Stimulated activated CD4-positive, alpha-beta T cell treated with anti-CD3 and anti-CD28 coated beads, Interleukin-1b, Interleukin-23, amount 100 ng/mL, for 24 hours (primary cell): ENCODE results near the gene ZNF385B.
"Not testable (repeated sequence)": the region's sequence is repeated elsewhere in the genome, so short reads cannot be mapped to it uniquely, and the experiment has no call there.

Experiments
- DNase-seq, 4 experiments: peaks; one replicate each; pipeline ENCODE4 v3.0.0-alpha.2; 2020; ENCODE audit warnings: low read depth in 4 of 4, low spot score in 1 of 4

Gene ZNF385B

DNA sequence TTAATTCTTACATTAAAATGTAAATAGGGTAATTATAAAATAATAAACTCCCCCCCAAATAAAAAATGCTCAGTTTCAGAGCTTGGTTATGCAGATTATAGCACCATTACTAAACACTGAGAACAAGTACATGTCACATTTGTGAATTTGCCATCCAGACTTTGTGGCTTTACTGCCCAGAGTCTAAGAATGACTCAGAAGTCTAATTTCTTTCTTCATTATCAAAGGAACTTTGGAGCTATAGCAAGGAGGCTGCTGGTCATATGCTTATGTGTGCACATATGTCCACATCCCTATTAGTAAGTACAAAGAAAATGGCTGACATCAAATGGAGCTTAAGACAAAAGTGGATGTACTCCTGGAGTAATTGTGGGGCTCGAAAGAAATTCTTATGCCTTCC, 348.2 kb downstream of the ZNF385B start:
- DNase-seq, result no peak

DNA sequence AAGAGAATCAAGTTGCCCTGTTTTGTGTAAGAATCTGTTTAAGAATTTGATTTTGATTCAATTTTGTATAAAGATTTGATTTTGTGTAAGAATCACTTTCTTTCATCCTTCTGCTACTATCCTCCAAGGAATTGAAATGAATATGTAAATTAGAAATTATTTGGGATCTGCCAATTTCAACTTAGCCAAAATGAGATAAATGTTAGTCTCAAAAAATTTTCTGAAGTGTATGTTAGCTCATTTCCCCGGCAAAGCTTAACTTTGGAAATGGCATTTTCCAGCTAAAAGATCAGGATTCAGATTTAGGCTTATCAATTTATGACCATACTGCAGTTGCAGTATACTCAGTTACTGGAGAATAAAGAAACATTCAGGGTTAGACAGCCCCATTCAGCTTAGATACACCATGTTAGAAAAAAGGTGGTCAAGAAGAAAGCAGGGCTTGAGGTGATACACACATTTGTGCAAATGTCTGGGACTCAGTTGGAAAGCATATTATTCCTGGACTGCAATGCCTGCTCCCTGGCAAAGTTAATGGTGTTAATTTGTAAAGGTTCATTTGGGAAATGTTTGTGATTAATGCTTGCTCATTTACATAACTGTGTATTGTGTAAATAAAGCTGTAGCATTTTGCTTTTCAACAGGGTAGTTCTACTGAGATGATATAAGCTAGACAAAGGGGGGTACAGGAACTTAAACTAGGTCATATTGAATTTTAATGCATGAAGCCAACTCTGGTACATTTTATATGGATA, 349.0 kb downstream of the ZNF385B start:
- no peak for DNase-seq

DNA sequence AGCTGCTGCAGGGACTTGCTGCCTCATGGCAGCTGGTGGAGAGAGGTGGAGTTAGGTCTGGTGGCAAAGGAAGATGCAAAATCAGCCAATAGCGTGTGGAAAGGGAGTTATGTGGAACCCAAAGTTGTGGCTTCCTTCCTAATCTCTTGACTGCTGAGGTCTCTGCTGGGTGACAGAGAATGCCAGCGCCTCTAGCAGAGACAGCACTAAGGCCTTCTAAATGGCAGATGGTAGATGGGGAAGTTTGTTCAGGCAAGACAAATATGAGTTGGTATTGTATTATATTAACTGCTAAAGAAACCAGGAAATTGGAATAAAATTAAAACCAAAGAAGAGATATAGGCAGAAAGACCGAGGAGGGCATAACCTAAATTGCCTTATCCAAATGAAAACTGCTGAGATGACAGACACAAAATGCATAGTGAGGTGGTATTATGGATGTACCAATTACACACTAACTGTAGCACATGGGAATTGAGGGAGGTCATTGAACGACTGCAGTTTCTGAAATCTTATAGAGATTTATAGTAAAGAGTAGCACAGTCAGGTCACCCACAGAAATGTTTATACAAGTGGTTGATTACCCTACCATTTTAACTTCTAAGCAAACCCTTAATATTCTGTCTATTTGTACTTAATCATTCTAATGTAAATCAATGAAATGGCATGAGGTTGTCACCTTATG, 350.2 kb downstream of the ZNF385B start:
- DNase-seq, result no peak

DNA sequence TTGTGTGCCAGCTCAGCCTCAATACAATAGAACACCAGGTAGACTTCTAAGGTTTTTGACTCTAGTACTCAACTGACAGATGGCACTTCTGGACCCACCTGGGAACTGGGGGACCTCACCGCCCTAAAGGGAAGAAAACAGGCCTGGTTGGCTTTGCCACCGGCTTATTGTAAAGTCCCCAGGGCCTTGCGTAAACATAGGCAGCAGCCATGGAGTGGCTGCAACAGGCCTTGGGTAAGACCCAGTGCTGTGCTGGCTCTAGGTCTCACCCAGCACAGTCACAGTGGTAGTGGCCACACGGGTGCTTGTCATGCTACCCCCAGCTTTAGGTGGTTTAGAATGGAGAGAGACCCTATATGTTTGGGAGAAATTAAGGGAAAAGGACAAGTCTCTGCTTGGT, 366.1 kb downstream of the ZNF385B start:
- no peak for DNase-seq

DNA sequence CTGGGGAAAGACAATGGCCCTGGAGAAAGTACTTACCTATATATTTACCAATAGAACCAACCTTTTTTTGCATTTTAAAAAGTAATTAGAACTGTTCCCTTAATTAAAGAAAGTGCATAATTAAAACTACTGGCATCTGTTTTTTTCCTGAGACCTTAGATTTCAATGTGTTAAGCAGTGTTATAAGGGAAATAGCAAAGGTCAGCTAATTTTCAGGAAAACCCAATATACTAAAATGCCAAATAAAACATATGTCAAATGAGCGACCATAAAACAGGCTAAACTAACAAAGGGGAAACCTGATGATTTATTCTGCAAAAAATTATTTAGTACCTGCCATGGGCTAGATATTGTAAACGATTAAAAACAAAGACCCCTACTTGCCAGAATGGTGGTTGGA, 372.8 kb downstream of the ZNF385B start:
- DNase-seq, result no peak

DNA sequence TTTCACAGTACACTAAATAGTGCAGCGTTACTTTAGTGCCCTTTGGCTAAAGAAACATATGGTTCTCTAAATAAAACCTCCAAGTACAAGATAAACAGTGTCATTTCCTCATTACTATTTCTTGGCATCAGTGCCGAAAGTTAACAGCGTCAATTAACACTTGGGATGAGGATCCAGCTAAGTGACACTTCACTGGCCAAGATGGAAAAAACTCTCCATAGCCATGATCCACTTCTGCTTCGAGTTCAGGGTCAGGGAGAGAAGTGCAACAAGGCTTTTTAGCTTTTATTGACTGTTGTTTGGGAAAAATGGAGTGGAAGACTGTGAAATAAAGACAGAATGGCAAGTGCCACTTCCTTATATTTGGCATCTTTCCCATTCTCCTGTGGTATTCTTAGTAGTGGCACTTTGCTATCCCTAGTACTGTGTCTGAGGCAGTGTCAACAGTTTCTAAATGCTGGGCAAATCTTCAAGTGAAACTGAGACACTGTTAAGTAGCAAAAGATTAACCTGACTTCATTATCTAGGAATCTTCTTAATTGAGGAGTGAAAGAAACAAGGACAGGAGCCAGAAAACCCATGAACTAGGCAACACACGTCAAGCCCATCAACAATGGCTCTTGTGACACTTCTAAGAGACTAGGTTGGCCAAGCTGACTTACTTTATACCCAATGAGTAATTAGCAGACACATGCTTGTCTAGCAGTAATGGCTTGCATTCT, 374.2 kb downstream of the ZNF385B start:
- no peak for DNase-seq

DNA sequence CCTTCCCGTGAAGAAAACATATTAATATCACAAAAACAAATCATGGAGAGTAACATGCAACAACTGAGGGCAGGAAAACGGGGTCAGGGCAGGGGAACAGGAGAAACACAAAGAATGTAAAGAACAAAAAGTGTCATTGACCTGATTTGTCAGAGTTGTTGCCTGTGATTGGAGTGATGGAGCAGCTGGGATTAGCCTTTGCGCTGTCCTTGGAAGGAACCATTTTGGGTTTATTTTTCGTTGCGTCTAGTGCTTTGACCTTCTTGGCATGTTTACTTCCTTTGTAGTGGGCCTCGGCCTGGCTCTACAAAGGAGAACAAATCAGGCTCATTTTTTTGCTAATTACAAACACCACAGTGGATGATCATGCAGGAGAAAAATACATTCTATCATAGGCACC, 378.3 kb downstream of the ZNF385B start:
- no peak for DNase-seq

DNA sequence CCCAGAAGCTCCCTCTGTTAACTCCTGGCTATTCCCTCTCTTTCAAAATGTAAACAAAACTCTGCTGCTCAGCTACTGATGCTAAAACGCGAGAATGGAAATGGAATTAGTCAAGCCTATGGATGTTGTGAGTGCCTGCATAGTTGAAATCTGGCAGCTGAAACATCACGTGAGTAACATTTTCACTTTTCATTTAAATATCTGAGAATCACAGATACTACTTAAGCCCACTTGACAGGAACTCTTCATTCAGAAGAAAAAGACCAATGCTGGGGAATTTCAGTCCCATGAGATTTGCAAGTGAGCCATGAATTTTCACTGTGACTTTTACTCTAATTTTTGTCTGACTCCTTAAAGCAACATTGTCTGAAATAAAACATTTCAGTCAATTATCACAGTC, 381.5 kb downstream of the ZNF385B start:
- DNase-seq, result no peak

DNA sequence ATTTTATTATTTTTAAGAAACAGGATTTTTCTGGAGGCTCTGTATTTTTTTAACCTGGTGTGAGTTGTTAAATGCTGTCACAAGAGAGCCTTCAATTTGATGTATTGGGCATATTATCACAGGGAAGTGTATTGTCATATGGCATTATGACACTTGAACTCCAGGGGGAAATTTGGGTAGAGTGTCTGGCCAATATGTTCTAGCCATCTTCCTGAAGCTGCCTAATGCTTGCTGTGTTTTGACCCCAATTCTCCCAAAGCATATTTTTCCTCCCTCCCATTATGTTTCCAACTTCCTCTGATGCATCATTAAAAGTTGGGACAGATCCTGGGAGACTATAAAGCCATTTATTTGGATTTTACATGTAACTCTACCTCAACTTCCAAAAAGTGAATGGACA, 382.6 kb downstream of the ZNF385B start:
- no peak for DNase-seq

DNA sequence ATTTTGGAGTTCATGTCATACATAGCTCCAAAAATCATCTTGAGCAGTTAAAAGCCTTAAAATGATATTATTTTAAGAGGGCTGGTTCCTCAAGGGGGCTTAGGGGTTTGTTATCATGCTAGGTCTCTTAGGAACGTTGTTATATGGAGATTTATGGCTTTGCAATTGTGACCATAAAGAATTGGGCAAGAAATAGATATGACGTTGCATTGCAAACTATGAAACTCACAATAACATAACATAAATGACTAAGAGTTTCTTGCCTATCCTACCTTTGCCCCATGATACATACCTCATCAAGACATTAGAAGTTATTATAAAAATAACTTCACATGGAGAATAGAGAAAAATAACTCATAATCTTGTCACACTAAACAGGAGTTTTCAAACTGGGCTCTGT, 390.4 kb downstream of the ZNF385B start:
- no peak for DNase-seq

DNA sequence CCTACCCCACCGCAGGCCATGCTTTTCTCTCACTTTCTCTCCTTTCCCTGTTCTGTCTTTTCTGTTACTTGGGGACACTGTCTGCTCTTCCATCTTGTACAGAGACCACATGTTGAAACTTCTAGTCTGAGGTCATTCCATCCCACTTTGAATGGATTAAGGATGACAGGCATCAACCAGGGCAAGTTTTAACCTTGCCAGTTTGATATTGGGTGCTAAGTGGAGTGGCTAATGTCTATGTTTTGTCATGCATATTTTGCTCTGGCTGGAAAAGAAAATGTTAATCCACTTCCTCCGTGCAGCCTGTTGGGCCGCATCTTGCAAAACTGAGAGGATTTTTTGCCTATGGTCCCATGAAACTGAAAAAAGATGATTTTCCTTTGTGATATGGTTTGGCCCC, 391.3 kb downstream of the ZNF385B start:
- DNase-seq, result no peak

DNA sequence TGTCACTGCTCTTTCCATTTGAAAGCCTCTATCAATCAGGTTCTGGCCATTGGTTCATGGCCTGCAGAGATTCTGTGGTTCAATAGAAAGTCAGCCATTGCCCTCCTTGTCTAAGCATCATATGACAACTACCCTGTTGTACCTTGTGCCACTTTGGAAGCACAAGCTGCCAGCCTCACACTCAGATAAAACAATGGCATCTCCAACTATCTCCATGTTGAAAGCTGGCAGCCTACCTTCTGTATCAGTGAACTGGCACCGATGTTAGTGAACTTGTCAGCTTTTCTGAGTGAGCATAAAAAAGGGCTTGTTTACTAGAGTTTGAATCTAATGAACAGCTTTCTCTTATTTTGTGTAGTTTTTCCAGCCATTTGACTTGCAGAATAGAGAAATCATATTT, 393.5 kb downstream of the ZNF385B start:
- DNase-seq, result no peak

DNA sequence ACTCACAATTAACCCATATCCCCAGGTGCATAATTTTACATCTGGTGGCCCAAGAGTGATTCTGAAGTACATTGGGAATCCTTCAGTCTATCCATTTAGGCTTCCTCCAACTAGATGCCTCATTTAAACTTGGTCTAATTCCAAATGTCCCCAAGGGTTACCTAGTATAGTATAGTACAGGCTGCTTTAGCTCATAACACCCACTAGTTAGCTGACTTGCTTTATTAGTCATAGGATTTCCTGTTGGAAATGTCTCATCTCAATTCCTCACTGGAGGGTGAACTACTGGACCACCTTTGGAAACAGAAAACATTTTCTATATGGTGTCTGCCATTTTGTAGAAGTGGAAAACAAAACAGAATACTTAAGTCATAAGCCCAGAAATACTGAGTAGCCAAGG, 394.3 kb downstream of the ZNF385B start:
- no peak for DNase-seq

DNA sequence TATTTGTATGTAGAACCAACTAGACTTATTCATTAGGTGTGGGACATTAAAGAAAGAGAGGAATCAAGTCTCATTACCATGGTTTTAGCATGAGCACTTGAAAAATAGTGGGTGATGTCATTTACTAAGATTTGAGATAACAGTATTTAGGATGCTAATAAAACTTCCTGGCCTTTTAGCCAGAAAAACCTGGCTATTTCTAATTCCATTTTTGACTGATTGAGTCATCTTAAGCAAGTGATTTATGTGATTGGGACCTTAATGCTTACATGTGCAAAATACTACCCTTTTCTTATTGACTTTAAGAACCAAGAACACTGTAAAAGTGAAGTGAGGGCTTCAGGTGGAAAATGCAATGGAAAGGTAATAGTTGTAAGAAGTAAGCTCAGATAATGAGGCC, 400.0 kb downstream of the ZNF385B start:
- no peak for DNase-seq

DNA sequence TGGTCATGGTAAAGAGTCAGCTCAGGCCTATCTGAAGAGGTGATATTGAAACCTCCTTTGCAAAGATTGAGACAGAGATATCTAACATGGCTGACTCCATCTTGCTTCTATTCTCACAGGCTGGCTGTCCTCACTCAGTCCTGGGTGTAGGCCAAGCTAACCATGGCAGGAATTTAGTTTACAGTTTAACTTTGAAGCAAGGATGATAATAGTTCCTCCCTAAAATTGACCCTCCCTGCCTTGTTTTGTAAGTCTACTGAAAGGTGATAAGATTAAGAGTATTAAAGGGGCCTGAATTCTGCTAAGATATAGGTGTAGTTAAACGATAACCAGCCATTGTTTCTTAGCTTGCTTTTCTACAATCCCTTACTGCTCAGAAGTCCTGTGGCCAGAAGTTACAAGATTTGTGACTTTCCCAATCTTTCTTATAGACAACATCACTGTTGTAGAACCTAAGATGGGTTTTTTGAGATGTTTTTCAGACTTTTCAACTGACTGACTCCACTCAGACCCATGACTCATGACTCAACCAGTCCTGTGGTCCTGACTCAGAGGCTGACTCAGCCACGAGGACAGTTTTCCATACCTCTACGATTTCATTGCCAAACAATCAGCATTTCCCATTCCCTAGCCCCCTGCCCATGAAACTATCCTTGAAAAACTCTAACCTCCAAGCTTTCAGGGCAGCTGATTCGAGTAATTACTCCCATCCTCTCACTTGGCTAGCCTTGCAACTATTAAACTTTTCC, 401.1 kb downstream of the ZNF385B start:
- peak in 1 of 4 experiments; percentile 7 for DNase-seq

DNA sequence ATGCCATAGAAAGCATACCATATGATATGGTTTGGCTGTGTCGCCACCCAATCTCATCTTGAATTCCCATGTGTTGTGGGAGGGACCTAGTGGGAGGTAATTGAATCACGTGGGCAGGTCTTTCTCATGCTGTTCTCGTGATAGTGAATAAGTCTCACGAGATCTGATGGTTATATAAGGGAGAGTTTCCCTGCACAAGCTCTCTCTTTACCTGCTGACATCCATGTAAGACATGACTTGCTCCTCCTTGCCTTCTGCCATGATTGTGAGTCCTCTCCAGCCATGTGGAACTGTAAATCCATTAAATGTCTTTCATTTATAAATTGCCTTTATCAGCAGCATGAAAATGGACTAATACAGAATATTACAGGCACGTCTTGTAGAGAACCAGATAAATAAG, 403.3 kb downstream of the ZNF385B start:
- DNase-seq, result not testable (repeated sequence)

DNA sequence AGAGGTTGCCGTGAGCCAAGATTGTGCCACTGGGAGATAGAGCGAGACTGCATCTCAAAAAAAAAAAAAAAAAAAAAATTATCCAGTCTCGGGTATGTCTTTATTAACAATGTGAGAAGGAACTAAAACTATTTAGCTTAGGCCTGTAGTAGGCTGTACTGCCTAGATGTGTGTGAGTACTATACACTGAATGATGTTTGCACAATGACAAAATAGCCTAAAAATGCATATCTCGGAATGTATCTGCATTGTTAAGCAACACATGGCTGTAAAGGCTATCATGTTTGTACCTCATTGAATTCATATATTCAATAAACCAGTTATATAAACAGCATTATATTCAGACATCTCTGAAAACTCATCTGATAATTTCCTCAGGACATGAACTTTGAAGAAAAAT, 405.6 kb downstream of the ZNF385B start:
- no peak for DNase-seq

DNA sequence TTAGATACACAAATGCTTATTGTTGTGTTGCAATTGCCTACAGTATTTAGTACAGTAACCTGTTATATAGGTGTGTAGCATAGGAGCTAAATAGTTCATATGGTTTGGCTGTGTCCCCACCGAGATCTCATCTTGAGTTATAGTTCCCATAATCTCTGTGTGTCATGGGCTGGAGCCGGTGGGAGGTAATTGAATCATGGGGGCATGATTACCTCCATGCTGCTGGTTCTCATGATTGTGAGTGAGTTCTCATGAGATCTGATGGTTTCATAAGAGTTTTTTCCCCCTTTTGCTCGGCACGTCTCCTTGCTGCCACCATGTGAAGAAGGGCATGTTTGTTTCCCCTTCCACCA, 406.3 kb downstream of the ZNF385B start:
- no peak for DNase-seq

DNA sequence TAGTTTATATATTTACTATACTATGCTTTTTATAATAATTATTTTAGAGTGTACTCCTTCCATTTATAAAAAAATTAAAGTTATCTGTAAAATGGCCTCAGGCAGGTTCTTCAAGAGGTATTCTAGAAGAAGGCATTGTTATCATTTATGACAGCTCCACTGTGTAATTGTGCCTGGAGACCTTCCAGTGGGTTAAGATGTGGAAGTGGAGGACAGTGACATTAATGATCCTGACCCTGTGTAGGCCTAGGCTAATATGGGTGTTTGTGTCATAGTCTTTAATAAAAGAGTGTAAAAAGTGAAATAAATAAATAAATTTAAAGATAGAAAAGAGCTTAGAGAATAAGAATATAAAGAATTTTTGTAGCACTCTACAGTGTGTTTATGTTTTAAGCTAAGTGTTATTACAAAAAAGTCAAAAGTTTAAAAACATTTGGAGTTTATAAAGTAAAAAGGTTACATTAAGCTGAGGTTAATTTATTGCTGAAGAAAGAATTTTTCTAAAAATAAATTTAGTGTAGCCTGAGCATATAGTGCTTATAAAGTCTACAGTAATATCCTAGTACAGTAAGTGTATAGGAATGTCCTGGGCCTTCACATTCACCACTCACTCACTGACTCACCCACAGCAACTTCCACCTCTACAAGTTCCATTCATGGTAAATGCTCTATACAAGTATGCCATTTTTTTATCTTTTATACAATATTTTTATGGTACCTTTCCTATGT, 406.8 kb downstream of the ZNF385B start:
- no peak for DNase-seq

DNA sequence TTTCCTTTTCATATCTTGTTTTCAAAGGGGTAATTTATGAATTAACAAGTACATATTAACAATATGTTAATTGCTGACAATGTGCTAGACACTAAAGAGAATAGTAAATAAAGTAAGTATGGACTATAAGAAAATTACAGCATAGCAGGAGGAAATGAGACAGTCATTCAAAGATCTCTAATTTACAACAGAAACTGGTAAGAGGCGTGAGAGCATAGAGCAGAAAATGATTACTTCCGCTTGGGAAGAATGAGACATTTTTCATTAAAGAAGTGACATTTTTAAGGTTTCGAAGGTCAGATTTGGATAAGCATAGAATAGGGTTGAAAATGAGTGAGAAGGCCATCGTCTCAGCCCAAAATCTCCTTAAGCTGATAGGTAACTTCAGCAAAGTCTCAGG, 412.4 kb downstream of the ZNF385B start:
- DNase-seq, result no peak

DNA sequence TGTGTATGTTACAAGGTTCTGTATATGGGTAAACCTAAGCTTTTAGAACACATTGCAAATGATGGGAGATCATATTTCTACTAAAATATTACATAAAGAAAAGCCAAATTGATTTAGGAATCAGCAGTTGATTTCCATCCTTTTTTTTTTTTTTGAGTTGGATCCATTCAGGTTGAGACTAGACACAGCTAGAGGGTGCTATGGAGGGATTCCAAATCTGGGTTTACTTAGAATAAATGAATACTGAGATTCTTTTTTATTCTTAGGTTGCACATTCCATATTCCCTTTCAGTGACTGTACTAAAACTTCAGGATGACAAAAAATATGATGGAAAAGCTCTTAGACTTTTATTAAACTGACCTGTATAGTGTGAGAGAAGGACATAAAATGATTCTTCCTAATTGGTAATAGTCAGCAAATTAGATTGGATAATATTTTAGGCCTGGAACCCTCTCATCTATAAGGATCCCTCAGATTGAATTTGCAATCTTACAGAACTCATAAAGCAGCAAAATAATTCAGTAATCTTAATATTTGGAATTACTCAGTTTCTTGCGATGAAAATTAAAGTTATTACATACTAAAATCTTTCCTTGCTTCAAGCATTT, 413.5 kb downstream of the ZNF385B start:
- no peak for DNase-seq
